GM12878 (cell line): ENCODE results near the gene CLK2. TPM values are rescaled to one million over a fixed set of nuclear protein-coding genes. Genes with fewer than 3 reads are reported as not detected.

Source experiments
- ATAC-seq: fragments of 200-7000 bp; cut with Tn5 transposase; 3 replicates; pipeline ENCODE4 v1.9.1; 2020; ENCODE audit warnings: mild to moderate bottlenecking, moderate library complexity
- BruUV-seq: library from RNA; stranded (reverse); fragments of 400-500 nt; replicated peaks from 2 replicates; lab custom pipeline; 2021; lab: Mats Ljungman, UMichigan
- CTCF ChIA-PET: fragments of 300-600 bp; sonication (Branson Sonifier 250); formaldehyde crosslinking; extraction: SDS; loops from one replicate; lab custom pipeline; 2021; ENCODE audit warnings: inconsistent platforms; lab: Yijun Ruan, JAX
- POLR2A ChIA-PET: fragments of 350-600 bp; formaldehyde crosslinking; extraction: SDS; loops from one replicate; lab custom pipeline; 2021; ENCODE audit warnings: inconsistent platforms; lab: Charles Lee
- RAD21 ChIA-PET: fragments of 300-600 bp; sonication (Branson Sonifier 250); formaldehyde crosslinking; loops from one replicate; lab custom pipeline; 2023; ENCODE audit warnings: antibody characterized with exemption; ENCODE audit not compliant: unreplicated experiment; lab: Charles Lee
- SMC1A ChIA-PET: fragments of 300-600 bp; sonication (Branson Sonifier 250); formaldehyde crosslinking; loops from one replicate; lab custom pipeline; 2023; ENCODE audit not compliant: unreplicated experiment, uncharacterized antibody; lab: Charles Lee
- DNase-seq: peaks from one replicate; pipeline ENCODE4 v3.0.0-alpha.2; 2011; ENCODE audit warnings: low read depth, low spot score
- FAIRE-seq: peaks from 3 replicates; lab custom pipeline; 2011; peaks lifted over from hg19 to GRCh38; lab: Jason Lieb, UNC
- H2AFZ ChIP-seq: 2 replicates; pipeline ENCODE4 v1.6.0; 2011; ENCODE audit warnings: low read depth, low read length, control low read depth; ENCODE audit not compliant: control insufficient read depth
- H3K27ac ChIP-seq: 2 replicates; pipeline ENCODE4 v1.5.1; 2011; ENCODE audit warnings: control low read depth; ENCODE audit not compliant: control insufficient read depth, insufficient read depth
- H3K27me3 ChIP-seq, 2 experiments: replicated peaks in 1 of 2; 2 replicates each; pipeline versions ENCODE4 v1.6.0 to v1.6.1; 2011; ENCODE audit warnings: low read length in 1 of 2; ENCODE audit not compliant: control insufficient read depth in 2 of 2, insufficient read depth in 2 of 2
- H3K36me3 ChIP-seq, 2 experiments: 2 replicates each; pipeline ENCODE4 v1.5.1; 2011; ENCODE audit warnings: low read length in 1 of 2; ENCODE audit not compliant: control insufficient read depth in 2 of 2, insufficient read depth in 2 of 2
- H3K4me1 ChIP-seq: 2 replicates; pipeline ENCODE4 v1.6.1; 2011; ENCODE audit warnings: mild to moderate bottlenecking, low read length, moderate library complexity, mixed read lengths; ENCODE audit not compliant: control insufficient read depth, insufficient read depth
- H3K4me2 ChIP-seq: 2 replicates; pipeline ENCODE4 v1.6.0; 2011; ENCODE audit warnings: control low read depth; ENCODE audit not compliant: control insufficient read depth, insufficient read depth
- H3K4me3 ChIP-seq: fragments of 200-600 bp; sonication (generic); 2 replicates; pipeline ENCODE4 v1.5.1; 2016
- H3K79me2 ChIP-seq: 2 replicates; pipeline ENCODE4 v1.6.0; 2011; ENCODE audit warnings: low read length; ENCODE audit not compliant: control insufficient read depth, insufficient read depth
- H3K9ac ChIP-seq: 2 replicates; pipeline ENCODE4 v1.8.0; 2011; ENCODE audit warnings: low read length, control low read depth, mixed read lengths; ENCODE audit not compliant: control insufficient read depth, insufficient read depth
- H3K9me3 ChIP-seq: replicated peaks from 3 replicates; pipeline ENCODE4 v1.5.1; 2011; ENCODE audit warnings: mild to moderate bottlenecking, low read length; ENCODE audit not compliant: control insufficient read depth, insufficient read depth
- H4K20me1 ChIP-seq: 2 replicates; pipeline ENCODE4 v1.6.0; 2011; ENCODE audit not compliant: control insufficient read depth, insufficient read depth
- BCL3 ChIP-seq: IDR thresholded peaks from 2 replicates; pipeline ENCODE4 v1.6.1; 2011; ENCODE audit warnings: borderline replicate concordance, low read depth, mild to moderate bottlenecking, moderate library complexity, low read length; ENCODE audit not compliant: insufficient read depth, poor library complexity, severe bottlenecking
- BCLAF1 ChIP-seq: fragments of 450-650 bp; IDR thresholded peaks from 2 replicates; pipeline ENCODE4 v1.6.1; 2017; ENCODE audit warnings: antibody characterized with exemption, mild to moderate bottlenecking, moderate library complexity
- EED ChIP-seq: sonication (generic); IDR thresholded peaks from 2 replicates; pipeline ENCODE4 v1.6.1; 2016; ENCODE audit warnings: antibody characterized with exemption, low read depth
- ELK1 ChIP-seq: IDR thresholded peaks from 2 replicates; pipeline ENCODE4 v1.6.1; 2012; ENCODE audit warnings: low read depth, low read length, improper control_type of control experiment
- EP300 ChIP-seq, 2 experiments: fragments of 150-350 bp in 1 of 2; IDR thresholded peaks; 2 replicates each; pipeline ENCODE4 v1.6.1; 2011 to 2012; ENCODE audit warnings: low read depth in 2 of 2, low read length in 2 of 2, borderline replicate concordance in 1 of 2, improper control_type of control experiment in 1 of 2, inconsistent platforms in 1 of 2; ENCODE audit not compliant: control insufficient read depth in 1 of 2
- FOXK2 ChIP-seq: fragments of 450-650 bp; IDR thresholded peaks from 2 replicates; pipeline ENCODE4 v1.6.1; 2017; ENCODE audit warnings: mild to moderate bottlenecking, moderate library complexity
- NBN ChIP-seq: fragments of 450-650 bp; IDR thresholded peaks from 2 replicates; pipeline ENCODE4 v1.6.1; 2016
- NFYA ChIP-seq: IDR thresholded peaks from 2 replicates; pipeline ENCODE4 v1.6.1; 2011; ENCODE audit warnings: low read depth, mild to moderate bottlenecking, low read length, improper control_type of control experiment, borderline replicate concordance
- NFYB ChIP-seq: IDR thresholded peaks from 2 replicates; pipeline ENCODE4 v1.6.1; 2011; ENCODE audit warnings: low read depth, mild to moderate bottlenecking, low read length, improper control_type of control experiment, moderate library complexity; ENCODE audit not compliant: insufficient read depth
- NRF1 ChIP-seq: conservative IDR thresholded peaks from 2 replicates; pipeline ENCODE4 v1.6.1; 2011; ENCODE audit warnings: mild to moderate bottlenecking, low read depth, low read length, improper control_type of control experiment
- PKNOX1 ChIP-seq: fragments of 450-650 bp; IDR thresholded peaks from 2 replicates; pipeline ENCODE4 v1.6.1; 2016; ENCODE audit warnings: mild to moderate bottlenecking
- RUNX3 ChIP-seq: IDR thresholded peaks from 2 replicates; pipeline ENCODE4 v1.6.1; 2012; ENCODE audit warnings: low read length, inconsistent platforms
- SIN3A ChIP-seq: IDR thresholded peaks from 2 replicates; pipeline ENCODE4 v1.6.1; 2012; ENCODE audit warnings: low read depth, low read length, improper control_type of control experiment
- SUZ12 ChIP-seq: fragments of 200-600 bp; sonication (generic); IDR thresholded peaks from one replicate; pipeline ENCODE4 v1.6.1; 2018; ENCODE audit warnings: antibody characterized with exemption, mild to moderate bottlenecking; ENCODE audit not compliant: unreplicated experiment
- ZSCAN29 ChIP-seq: fragments of 450-650 bp; IDR thresholded peaks from 2 replicates; pipeline ENCODE4 v1.6.1; 2017; ENCODE audit warnings: mild to moderate bottlenecking, moderate library complexity
- WGBS: methylation state at CpG from one replicate; pipeline ENCODE4 v1.1.6; 2016; ENCODE audit warnings: low lambda C conversion rate; ENCODE audit not compliant: insufficient replicate concordance, insufficient coverage; ENCODE audit errors: missing lambda C conversion rate; 5-methylcytosine and 5-hydroxymethylcytosine counted together
- in situ Hi-C: fragments of 300-500 bp; cut with MboI; formaldehyde crosslinking; loops from 9 replicates; pipeline ENCODE4 v1.14.3; 2018; ENCODE audit warnings: mixed read lengths
- intact Hi-C: fragments of 100-400 bp; cut with micrococcal nuclease; formaldehyde crosslinking; loops from one replicate; pipeline ENCODE4 v1.14.2; 2022; ENCODE audit not compliant: unreplicated experiment
- polyA plus RNA-seq, 11 experiments: library from polyadenylated mRNA; depleted of rRNA in 4 of 11; unstranded in 6 of 11; stranded (reverse) in 5 of 11; fragments of >200 nt; fragmentation: Nextera tagmentation in 4 of 11; fragmentation: Illumina TruSeq in 1 of 11; extraction: Ambion mirVana in 4 of 11; extraction: Trizol in 1 of 11; gene quantifications; 1 replicate in 1 of 11; 2 replicates in 10 of 11; pipeline versions ENCODE4 v1.2.1 to v1.2.3, GENCODE V29; 2011 to 2016; ENCODE audit warnings: inconsistent platforms in 2 of 11, missing spikeins in 2 of 11, low read depth in 1 of 11
- total RNA-seq, 4 experiments: library from RNA; depleted of rRNA in 3 of 4; stranded (reverse); fragments of >200 nt in 3 of 4; fragmentation: Illumina TruSeq in 1 of 4; extraction: Trizol in 1 of 4; gene quantifications; 2 replicates each; pipeline versions ENCODE4 v1.2.1 to v1.2.3, GENCODE V29; 2013 to 2021

CLK2 gene
- total and polyA plus RNA-seq, 10 of the 15 experiments (the other 5 are each of a cell fraction or from before 2014, with no cell fraction given): 11.1 to 83.7 (median 36.7) TPM

GRCh38 chr1:155227261-155228095 lies 45.8 kb downstream of the CLK2 start:
- Histone ChIP-seq H3K4me2 (peak overlapping the region; percentile 88), H3K27ac (peak overlapping the region; percentile 96), H3K4me3 (peak overlapping the region; percentile 67), H3K9me3 (no peaks in the 10 kb centered on the region), H3K36me3 (no peaks in the 10 kb centered on the region; a peak in 1 of 4 replicates), H3K4me1 (peaks cover 36% of the 10 kb centered on the region), H2AFZ (peak overlapping the region; percentile 92), H4K20me1 (no peaks in the 10 kb centered on the region), H3K9ac (peak overlapping the region; percentile 94), H3K79me2 (peaks cover 22% of the 10 kb centered on the region), H3K27me3 (no peaks in the 10 kb centered on the region)
- ChIA-PET SMC1A (interaction anchor here (0.8 to 6.7 kb wide), 7 partner anchors 9 to 55 kb away, joined by 3 to 89 read pairs (median 5); partner anchors contain the start of genes KRTCAP2, MTX1 and THBS3), POLR2A (interaction anchor here (0.6 to 6.9 kb wide), 10 partner anchors 14 to 81 kb away, joined by 3 to 84 read pairs (median 5); partner anchors contain the start of genes FDPS, KRTCAP2, MTX1 and THBS3), RAD21 (interaction anchor here (1.0 to 6.5 kb wide), 9 partner anchors 13 to 136 kb away, joined by 3 to 85 read pairs (median 4); partner anchors contain the start of genes KRTCAP2, MTX1 and THBS3), CTCF (interaction anchor here (1.0 to 7.0 kb wide), 15 partner anchors 13 to 276 kb away, joined by 3 to 154 read pairs (median 9); partner anchors contain the start of genes KRTCAP2, MTX1, SCAMP3 and THBS3)
- intact Hi-C loops: no loop called here
- under 1% methylated on average over 42 of the region's 42 CpGs for WGBS
- DNase-seq: peak; percentile 96
- FAIRE-seq: peak; percentile 99
- BruUV-seq: TSS peak; percentile 99
- in situ Hi-C loops: no loop called here
- ATAC-seq: peak; percentile 95
- TF ChIP-seq BCL3: no peak
- peak; percentile 96 for TF ChIP-seq NRF1
- TF ChIP-seq ZSCAN29: no peak
- peak; percentile 98 for TF ChIP-seq PKNOX1
- TF ChIP-seq NBN: 0 out of 2 replicates have a peak, but pooled peaks have one; percentile 21
- TF ChIP-seq BCLAF1: no peak
- TF ChIP-seq FOXK2: no peak
- TF ChIP-seq SUZ12: no peak
- peak; percentile 60 for TF ChIP-seq NFYA
- TF ChIP-seq EP300 (IDR thresholded peaks at IDR 0.05; ENCODE audit: borderline replicate concordance in 1 of 2, control insufficient read depth in 1 of 2, low read depth in 2 of 2, low read length in 2 of 2): 0 out of 4 replicates have a peak, but pooled peaks of 1 of the 2 experiments have one; percentile 16
- 0 out of 2 replicates have a peak, but pooled peaks have one; percentile 46 for TF ChIP-seq ELK1
- peak; percentile 68 for TF ChIP-seq RUNX3
- TF ChIP-seq EED: peak; percentile 71
- TF ChIP-seq SIN3A: no peak; the same call in 1 of the 2 replicates
- TF ChIP-seq NFYB: peak; percentile 97
